GM19023 (cell line): ENCODE measurements around the gene CD83.
"Not testable (repeated sequence)": the region's sequence is repeated elsewhere in the genome, so short reads cannot be mapped to it uniquely, and the experiment has no call there.

ENCODE experiments used
- ATAC-seq: cut with Tn5 transposase; IDR thresholded peaks from one replicate; pipeline ENCODE4 v1.9.1; 2021; ENCODE audit warnings: mild to moderate bottlenecking, moderate library complexity; ENCODE audit not compliant: unreplicated experiment

Gene CD83

GRCh38 chr6:14146506-14147096 lies 29.0 kb downstream of the CD83 start:
- ATAC-seq: no peak

GRCh38 chr6:14147891-14148290 lies 30.3 kb downstream of the CD83 start:
- no peak for ATAC-seq

- ATAC-seq: no peak
Measured at GRCh38 chr6:14148471-14148870, 30.9 kb downstream of the CD83 start.

- ATAC-seq: no peak
Measured at GRCh38 chr6:14149053-14149738, 31.6 kb downstream of the CD83 start.

GRCh38 chr6:14149739-14150130 lies 32.2 kb downstream of the CD83 start:
- ATAC-seq: no peak

GRCh38 chr6:14151300-14151699 lies 33.7 kb downstream of the CD83 start:
- not testable (repeated sequence) for ATAC-seq

- ATAC-seq: no peak
Measured at GRCh38 chr6:14151773-14152172, 34.2 kb downstream of the CD83 start.

GRCh38 chr6:14153228-14153627 lies 35.7 kb downstream of the CD83 start:
- no peak for ATAC-seq

- ATAC-seq: no peak
Measured at GRCh38 chr6:14159090-14159489, 41.5 kb downstream of the CD83 start.

GRCh38 chr6:14162826-14163225 lies 45.3 kb downstream of the CD83 start:
- ATAC-seq: no peak

- ATAC-seq: no peak
Measured at GRCh38 chr6:14165091-14165490, 47.5 kb downstream of the CD83 start.

GRCh38 chr6:14166839-14167238 lies 49.3 kb downstream of the CD83 start:
- ATAC-seq: no peak

- no peak for ATAC-seq
Measured at GRCh38 chr6:14170128-14170527, 52.6 kb downstream of the CD83 start.

GRCh38 chr6:14172562-14172961 lies 55.0 kb downstream of the CD83 start:
- no peak for ATAC-seq

- ATAC-seq: no peak
Measured at GRCh38 chr6:14174226-14174625, 56.7 kb downstream of the CD83 start.

- no peak for ATAC-seq
Measured at GRCh38 chr6:14174996-14175395, 57.4 kb downstream of the CD83 start.

- ATAC-seq: no peak
Measured at GRCh38 chr6:14176429-14176828, 58.9 kb downstream of the CD83 start.

GRCh38 chr6:14177413-14178082 lies 60.0 kb downstream of the CD83 start:
- ATAC-seq: no peak

- ATAC-seq: no peak
Measured at GRCh38 chr6:14178083-14178445, 60.5 kb downstream of the CD83 start.

- ATAC-seq: no peak
Measured at GRCh38 chr6:14180609-14181008, 63.0 kb downstream of the CD83 start.

- ATAC-seq: no peak
Measured at GRCh38 chr6:14182916-14183315, 65.3 kb downstream of the CD83 start.
